Measurements from ENCODE around the gene PSME1.

The PSME1 gene

GRCh38 chr14:24135834-24136683 is at the start of gene PSME1:
Gene PSME1 (plus strand): TSS chr14:24136194. CDS start chr14:24136263, 69 bp downstream.
- peak; percentile 90 to 95 for DNase-seq (ENCODE audit: low read depth in 2 of 2)

GRCh38 chr14:24087004-24087403 is 49.0 kb upstream of the PSME1 start:
- no peak for DNase-seq (ENCODE audit: low read depth in 2 of 2)

GRCh38 chr14:24088095-24088494 is 47.9 kb upstream of the PSME1 start:
- DNase-seq (ENCODE audit: low read depth in 2 of 2) = no peak

GRCh38 chr14:24089890-24090289 is 46.1 kb upstream of the PSME1 start:
- DNase-seq (ENCODE audit: low read depth in 2 of 2) = no peak

- no peak for DNase-seq (ENCODE audit: low read depth in 2 of 2)
These were observed 43.9 kb upstream of the PSME1 start for GRCh38 chr14:24092110-24092504.

GRCh38 chr14:24092505-24093206 is 43.3 kb upstream of the PSME1 start:
- DNase-seq (ENCODE audit: low read depth in 2 of 2) = no peak

GRCh38 chr14:24093207-24093900 is 42.6 kb upstream of the PSME1 start:
- no peak for DNase-seq (ENCODE audit: low read depth in 2 of 2)

DNA sequence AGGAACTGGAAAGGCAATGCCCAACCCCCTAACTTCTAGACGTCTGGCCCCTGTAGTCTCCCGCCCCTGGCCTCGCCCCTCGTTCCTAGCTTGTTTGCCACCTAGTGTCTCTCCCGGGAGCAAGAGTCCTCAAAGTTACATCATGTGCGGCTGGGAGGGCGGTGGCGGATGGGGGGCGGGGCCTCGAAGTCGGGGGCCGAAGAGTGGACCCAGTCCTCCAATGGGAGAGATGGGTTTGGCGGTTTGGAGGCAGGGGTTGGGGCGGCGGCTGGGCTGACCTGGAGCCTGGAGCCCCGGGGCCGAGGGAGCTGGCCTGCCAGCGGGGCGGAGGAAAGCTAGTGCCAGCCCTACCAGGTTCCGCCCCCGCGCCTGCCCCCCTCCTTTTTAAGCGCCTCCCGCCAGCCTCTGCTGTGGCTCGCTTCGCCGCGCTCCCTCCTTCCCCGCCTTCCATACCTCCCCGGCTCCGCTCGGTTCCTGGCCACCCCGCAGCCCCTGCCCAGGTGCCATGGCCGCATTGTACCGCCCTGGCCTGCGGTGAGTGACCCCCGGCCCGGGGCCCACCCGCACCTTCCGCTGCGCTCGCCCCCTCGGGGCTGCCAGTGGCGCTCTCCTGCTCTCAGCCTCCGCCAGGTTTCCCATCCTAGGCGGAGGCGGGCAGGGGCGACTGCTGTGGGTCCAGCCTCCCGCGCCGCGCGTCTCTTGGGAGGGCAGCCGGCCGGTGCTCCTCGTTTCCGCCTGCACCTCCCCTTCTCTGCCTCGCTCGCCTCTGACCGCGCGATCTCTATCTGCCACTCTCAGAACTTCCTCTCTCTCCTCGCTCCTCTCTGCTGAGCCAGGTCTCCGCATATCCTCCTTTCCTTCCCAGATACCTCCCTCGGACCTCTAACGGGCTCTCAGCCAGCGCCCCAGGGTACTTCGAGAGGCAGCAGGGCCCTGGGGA is 41.8 kb upstream of the PSME1 start, which contains the start of gene PCK2:
TSS of gene PCK2 (plus strand) at position 411 of the 940 bp plus-strand sequence. CDS start at position 506, 95 bp downstream.
- DNase-seq (ENCODE audit: low read depth in 2 of 2) = peak; percentile 83 to 90

DNA sequence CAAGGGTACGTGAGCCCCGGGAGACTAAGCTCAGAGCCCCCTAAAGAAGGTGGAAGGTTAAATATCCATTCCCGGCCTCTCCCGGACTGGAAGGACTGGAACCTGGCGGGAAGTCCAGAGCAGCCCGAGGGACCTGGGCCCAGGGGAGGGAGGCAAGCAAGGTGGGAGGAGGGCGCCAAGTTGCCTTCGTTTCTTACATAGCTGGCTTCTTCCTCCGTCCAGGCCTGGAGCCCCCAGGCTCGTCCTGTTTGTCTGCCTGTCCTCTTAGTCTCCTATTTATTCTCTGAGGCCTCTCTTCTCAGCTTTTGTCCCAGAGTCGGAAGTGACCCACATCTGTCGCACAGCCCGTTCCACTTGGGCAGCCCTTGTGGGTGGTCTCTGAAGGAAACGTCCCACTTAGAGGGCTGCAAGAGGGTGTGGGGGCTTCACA is 41.1 kb upstream of the PSME1 start:
- DNase-seq (ENCODE audit: low read depth in 2 of 2) = no peak

DNA sequence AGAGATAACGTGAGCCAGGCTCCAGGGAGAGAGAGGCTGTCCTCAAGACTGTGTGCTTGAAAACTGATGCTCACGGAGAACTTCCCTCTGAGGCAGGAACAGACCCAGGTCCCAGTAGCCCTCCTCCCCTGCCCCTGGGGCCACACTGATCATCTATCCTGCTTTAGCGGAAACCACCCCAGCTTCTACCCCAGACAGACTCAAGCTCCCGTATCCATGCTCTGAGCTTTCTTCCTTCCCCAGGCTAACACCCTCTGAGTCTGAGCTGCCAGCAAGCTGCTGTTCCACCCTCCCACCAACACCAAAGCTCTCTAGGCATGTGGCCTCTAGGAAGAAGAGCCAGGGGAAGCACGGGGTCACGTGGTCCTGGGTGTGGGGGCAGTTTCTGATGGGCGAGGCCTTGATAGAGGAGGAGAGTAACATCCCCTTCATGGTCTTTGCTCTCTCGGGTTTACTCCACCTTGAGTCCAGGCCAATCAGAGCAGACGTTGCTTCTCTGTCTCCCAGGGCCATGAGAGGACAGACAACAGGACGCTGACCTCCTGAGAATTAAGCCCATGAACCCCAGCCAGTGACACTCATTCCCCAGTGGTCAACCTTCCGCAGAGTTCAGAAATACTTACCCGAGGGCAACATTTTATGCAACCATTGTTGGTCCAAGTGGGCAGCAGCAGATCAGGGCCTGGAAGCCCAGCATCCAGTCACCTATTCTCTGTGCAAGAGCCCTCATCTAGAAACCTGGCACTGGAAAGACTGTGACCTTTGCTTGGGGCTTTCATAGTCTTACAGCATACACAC is 40.5 kb upstream of the PSME1 start:
- DNase-seq (ENCODE audit: low read depth in 2 of 2) = peak; percentile 47 to 75

DNA sequence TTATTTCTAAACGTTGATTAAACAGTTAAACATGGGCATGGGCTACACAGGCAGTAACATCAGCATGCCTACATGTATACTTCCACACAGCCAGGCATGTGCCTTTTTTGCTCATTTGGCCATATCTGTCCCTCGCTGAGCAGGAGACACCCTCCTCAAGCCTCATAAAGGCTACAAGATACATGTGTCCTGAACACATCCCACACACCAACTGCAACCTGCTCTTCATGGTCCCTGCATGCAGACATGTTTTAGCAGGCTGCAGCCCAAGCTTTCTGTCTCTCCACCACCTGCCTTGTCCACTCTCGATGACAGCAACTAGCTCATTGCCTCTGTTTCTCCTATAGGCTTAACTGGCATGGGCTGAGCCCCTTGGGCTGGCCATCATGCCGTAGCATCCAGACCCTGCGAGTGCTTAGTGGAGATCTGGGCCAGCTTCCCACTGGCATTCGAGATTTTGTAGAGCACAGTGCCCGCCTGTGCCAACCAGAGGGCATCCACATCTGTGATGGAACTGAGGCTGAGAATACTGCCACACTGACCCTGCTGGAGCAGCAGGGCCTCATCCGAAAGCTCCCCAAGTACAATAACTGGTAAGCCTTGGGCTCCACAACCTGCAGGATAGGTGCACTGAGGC is 39.3 kb upstream of the PSME1 start:
- DNase-seq (ENCODE audit: low read depth in 2 of 2) = no peak

- no peak for DNase-seq (ENCODE audit: low read depth in 2 of 2)
These were observed 37.6 kb upstream of the PSME1 start for GRCh38 chr14:24098229-24098926.

DNA sequence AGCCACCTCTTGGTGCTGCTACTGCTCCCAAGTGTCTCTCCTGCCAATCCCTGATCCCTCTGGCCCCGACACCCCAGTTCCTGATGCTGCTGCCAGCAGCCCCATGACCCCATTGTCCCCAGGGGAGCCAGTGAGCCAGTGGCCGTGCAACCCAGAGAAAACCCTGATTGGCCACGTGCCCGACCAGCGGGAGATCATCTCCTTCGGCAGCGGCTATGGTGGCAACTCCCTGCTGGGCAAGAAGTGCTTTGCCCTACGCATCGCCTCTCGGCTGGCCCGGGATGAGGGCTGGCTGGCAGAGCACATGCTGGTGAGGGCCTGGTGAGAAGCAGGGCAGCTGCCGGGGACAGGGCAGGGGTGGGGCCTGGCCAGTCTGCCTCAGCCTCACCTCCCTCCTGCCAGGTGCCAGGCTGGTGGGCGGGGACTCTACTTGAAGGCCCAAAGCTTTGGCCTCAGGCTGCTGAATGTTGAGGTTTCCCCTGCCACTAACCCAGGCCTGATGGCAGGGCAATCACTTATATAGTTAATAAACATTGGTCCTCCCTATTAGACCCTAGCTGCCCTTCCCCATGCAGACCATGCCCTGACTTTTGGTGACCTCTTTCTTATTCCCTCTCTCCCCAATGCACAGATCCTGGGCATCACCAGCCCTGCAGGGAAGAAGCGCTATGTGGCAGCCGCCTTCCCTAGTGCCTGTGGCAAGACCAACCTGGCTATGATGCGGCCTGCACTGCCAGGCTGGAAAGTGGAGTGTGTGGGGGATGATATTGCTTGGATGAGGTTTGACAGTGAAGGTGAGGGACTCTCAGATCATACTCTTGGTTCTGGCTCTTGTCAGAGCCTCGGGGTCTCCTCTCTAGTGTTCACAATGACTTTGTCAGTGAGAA is 36.8 kb upstream of the PSME1 start:
- DNase-seq (ENCODE audit: low read depth in 2 of 2) = no peak

- no peak for DNase-seq (ENCODE audit: low read depth in 2 of 2)
These were observed 35.6 kb upstream of the PSME1 start for GRCh38 chr14:24100197-24100981.

DNA sequence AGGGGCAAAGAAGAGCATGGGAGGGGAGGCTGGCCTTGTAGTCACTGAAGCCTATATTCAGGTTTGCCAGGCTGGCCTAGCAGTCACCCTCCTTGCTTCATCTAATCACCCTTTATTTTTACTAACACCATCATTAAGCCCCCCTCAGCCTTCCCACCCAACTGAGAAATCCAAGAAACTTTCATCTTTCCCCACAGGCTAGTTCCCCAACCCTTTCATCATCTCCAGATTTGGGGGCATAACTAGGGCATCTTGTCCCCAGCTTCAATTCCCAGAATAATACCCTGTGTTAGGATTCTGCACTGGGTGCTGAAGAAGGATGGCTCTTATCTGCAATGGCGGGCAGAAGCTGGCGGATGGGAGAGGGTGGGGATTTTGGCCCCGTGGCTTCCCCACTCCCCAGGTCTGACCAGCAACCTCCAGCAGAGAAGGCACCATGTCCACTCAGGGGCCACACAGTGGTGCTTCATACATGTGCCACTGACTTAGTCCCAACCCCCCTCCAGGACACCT is 35.0 kb upstream of the PSME1 start:
- DNase-seq (ENCODE audit: low read depth in 2 of 2) = no peak

GRCh38 chr14:24102357-24103048 is 33.5 kb upstream of the PSME1 start:
- DNase-seq (ENCODE audit: low read depth in 2 of 2) = no peak

DNA sequence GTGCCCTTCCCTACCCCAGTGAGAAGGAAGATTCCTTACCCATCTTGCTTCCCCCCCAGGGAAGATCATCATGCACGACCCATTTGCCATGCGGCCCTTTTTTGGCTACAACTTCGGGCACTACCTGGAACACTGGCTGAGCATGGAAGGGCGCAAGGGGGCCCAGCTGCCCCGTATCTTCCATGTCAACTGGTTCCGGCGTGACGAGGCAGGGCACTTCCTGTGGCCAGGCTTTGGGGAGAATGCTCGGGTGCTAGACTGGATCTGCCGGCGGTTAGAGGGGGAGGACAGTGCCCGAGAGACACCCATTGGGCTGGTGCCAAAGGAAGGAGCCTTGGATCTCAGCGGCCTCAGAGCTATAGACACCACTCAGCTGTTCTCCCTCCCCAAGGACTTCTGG is 32.5 kb upstream of the PSME1 start:
- DNase-seq (ENCODE audit: low read depth in 2 of 2) = no peak
